CD14-positive monocyte (primary cell): Measurements from ENCODE around the gene OR10G3. TPM values are rescaled to one million over a fixed set of nuclear protein-coding genes. Genes with fewer than 3 reads are reported as not detected.

ENCODE experiments used
- DNase-seq, 3 donors: peaks; one replicate each; pipeline ENCODE4 v3.0.0-alpha.2; 2011 to 2022
- H2AFZ ChIP-seq: 2 replicates; pipeline ENCODE4 v1.6.0; 2012; ENCODE audit warnings: mild to moderate bottlenecking, low read depth, low read length, inconsistent platforms; ENCODE audit not compliant: insufficient read depth, poor library complexity, severe bottlenecking
- H3K27ac ChIP-seq, 2 donors: 1 replicate in 1 of 2; 2 replicates in 1 of 2; pipeline ENCODE4 v1.5.1; 2012 to 2013; ENCODE audit warnings: low read length in 2 of 2, control low read depth in 1 of 2, inconsistent platforms in 1 of 2, low read depth in 1 of 2, mild to moderate bottlenecking in 1 of 2
- H3K27me3 ChIP-seq, 2 donors: one replicate each; pipeline versions ENCODE4 v1.6.0 to v1.6.1; 2011 to 2013; ENCODE audit warnings: low read length in 2 of 2; ENCODE audit not compliant: control insufficient read depth in 2 of 2, insufficient read depth in 2 of 2
- H3K36me3 ChIP-seq, 2 donors: replicated peaks in 1 of 2; 1 replicate in 1 of 2; 2 replicates in 1 of 2; pipeline versions ENCODE4 v1.5.1 to v1.6.1; 2012 to 2013; ENCODE audit warnings: low read length in 2 of 2, control low read depth in 1 of 2, inconsistent platforms in 1 of 2, mild to moderate bottlenecking in 1 of 2; ENCODE audit not compliant: insufficient read depth in 2 of 2, control insufficient read depth in 1 of 2
- H3K4me1 ChIP-seq, 2 donors: 1 replicate in 1 of 2; 2 replicates in 1 of 2; pipeline versions ENCODE4 v1.5.1 to v1.6.1; 2012 to 2013; ENCODE audit warnings: low read length in 2 of 2, control low read depth in 1 of 2, inconsistent platforms in 1 of 2, mild to moderate bottlenecking in 1 of 2, moderate library complexity in 1 of 2; ENCODE audit not compliant: insufficient read depth in 2 of 2, control insufficient read depth in 1 of 2
- H3K4me2 ChIP-seq: replicated peaks from 2 replicates; pipeline ENCODE3; 2012; ENCODE audit warnings: low read length, moderate library complexity, mild to moderate bottlenecking; ENCODE audit not compliant: poor library complexity, severe bottlenecking; ENCODE audit errors: extremely low read depth
- H3K4me3 ChIP-seq, 3 experiments: fragments of 200-600 bp in 1 of 3; sonication (generic) in 1 of 3; replicated peaks in 1 of 3; 1 replicate in 2 of 3; 2 replicates in 1 of 3; pipeline ENCODE4 v1.5.1; 2011 to 2013; ENCODE audit warnings: low read length in 3 of 3, mild to moderate bottlenecking in 3 of 3, control low read depth in 2 of 3, low read depth in 2 of 3, inconsistent platforms in 1 of 3, moderate library complexity in 1 of 3
- H3K79me2 ChIP-seq: 2 replicates; pipeline ENCODE4 v1.6.0; 2012; ENCODE audit warnings: mild to moderate bottlenecking, control low read depth, inconsistent platforms, low read length, moderate library complexity; ENCODE audit not compliant: insufficient read depth
- H3K9ac ChIP-seq: 2 replicates; pipeline ENCODE4 v1.6.0; 2017; ENCODE audit warnings: low read length, mild to moderate bottlenecking; ENCODE audit not compliant: insufficient read depth, poor library complexity, severe bottlenecking
- H3K9me3 ChIP-seq, 2 donors: replicated peaks in 1 of 2; 1 replicate in 1 of 2; 2 replicates in 1 of 2; pipeline versions ENCODE4 v1.5.1 to v1.6.1; 2012 to 2013; ENCODE audit warnings: low read length in 2 of 2, control low read depth in 1 of 2; ENCODE audit not compliant: control insufficient read depth in 1 of 2, insufficient read depth in 1 of 2
- H4K20me1 ChIP-seq: 2 replicates; pipeline ENCODE4 v1.6.0; 2012; ENCODE audit warnings: mild to moderate bottlenecking, low read length, control low read depth, moderate library complexity; ENCODE audit not compliant: insufficient read depth
- H3K27ac Mint-ChIP-seq, 7 donors: one replicate each; pipeline ENCODE4 v1.8.0; 2020; ENCODE audit warnings: mild to moderate bottlenecking in 7 of 7, mixed read lengths in 7 of 7, moderate library complexity in 6 of 7, inconsistent platforms in 2 of 7
- H3K27me3 Mint-ChIP-seq, 3 donors: one replicate each; pipeline ENCODE4 v1.8.0; 2021 to 2022; ENCODE audit warnings: low read depth in 3 of 3, mild to moderate bottlenecking in 3 of 3, mixed read lengths in 3 of 3, moderate library complexity in 3 of 3, inconsistent platforms in 1 of 3
- H3K36me3 Mint-ChIP-seq, 2 donors: one replicate each; pipeline ENCODE4 v1.8.0; 2020; ENCODE audit warnings: mixed read lengths in 2 of 2, inconsistent platforms in 1 of 2, mild to moderate bottlenecking in 1 of 2
- H3K4me1 Mint-ChIP-seq: one replicate; pipeline ENCODE4 v1.8.0; 2020; ENCODE audit warnings: mild to moderate bottlenecking, mixed read lengths
- H3K4me3 Mint-ChIP-seq, 2 donors: one replicate each; pipeline ENCODE4 v1.8.0; 2020; ENCODE audit warnings: mild to moderate bottlenecking in 2 of 2, mixed read lengths in 2 of 2, moderate library complexity in 1 of 2
- H3K9me3 Mint-ChIP-seq, 7 donors: one replicate each; pipeline ENCODE4 v1.8.0; 2020 to 2022; ENCODE audit warnings: mixed read lengths in 7 of 7, mild to moderate bottlenecking in 6 of 7, moderate library complexity in 6 of 7, inconsistent platforms in 2 of 7
- CTCF ChIP-seq: fragments of 200-600 bp; IDR thresholded peaks from one replicate; pipeline ENCODE4 v1.8.0; 2022; ENCODE audit warnings: antibody characterized with exemption, mild to moderate bottlenecking
- WGBS: methylation state at CpG from one replicate; pipeline ENCODE4 v1.1.5; 2013; ENCODE audit warnings: missing lambda C conversion rate; ENCODE audit not compliant: insufficient coverage; 5-methylcytosine and 5-hydroxymethylcytosine counted together
- intact Hi-C, 2 donors: fragments of 100-400 bp; cut with micrococcal nuclease; formaldehyde crosslinking; loops; one replicate each; pipeline versions ENCODE4 v1.15.0 to v1.15.1; 2023
- polyA plus RNA-seq, 3 donors: library from polyadenylated mRNA; depleted of rRNA in 1 of 3; unstranded in 2 of 3; stranded (reverse) in 1 of 3; fragments of 300-500 nt in 2 of 3; fragments of >200 nt in 1 of 3; fragmentation: Illumina TruSeq in 2 of 3; gene quantifications; 1 replicate in 2 of 3; 2 replicates in 1 of 3; pipeline ENCODE4 v1.2.3, GENCODE V29; 2012 to 2021

The OR10G3 gene
- polyA plus RNA-seq, 3 donors = not detected

- no peak for DNase-seq
- peaks cover 2 to 6% (median 4%) of the 10 kb centered on the region in 3 donors for H3K27me3 Mint-ChIP-seq
- TF ChIP-seq CTCF = no peak
- no peak overlapping the region for H3K4me3 Mint-ChIP-seq
- 78% methylated on average over 3 of the region's 4 CpGs for WGBS
- Histone ChIP-seq H2AFZ (no peak overlapping the region), H3K4me1 (no peaks in the 10 kb centered on the region), H3K9ac (no peak overlapping the region), H3K27me3 (no peaks in the 10 kb centered on the region), H3K27ac (no peak overlapping the region), H3K9me3 (peaks cover 21 to 24% of the 10 kb centered on the region in 2 donors), H3K4me2 (no peak overlapping the region), H4K20me1 (no peaks in the 10 kb centered on the region), H3K4me3 (no peak overlapping the region), H3K79me2 (no peaks in the 10 kb centered on the region), H3K36me3 (no peaks in the 10 kb centered on the region)
- H3K36me3 Mint-ChIP-seq = no peaks in the 10 kb centered on the region
- peaks cover 21 to 39% (median 29%) of the 10 kb centered on the region in 7 donors for H3K9me3 Mint-ChIP-seq
- H3K27ac Mint-ChIP-seq = no peak overlapping the region
- intact Hi-C loops = no loop called here
- no peaks in the 10 kb centered on the region for H3K4me1 Mint-ChIP-seq
Observed at GRCh38 chr14:21589317-21589716, 9.4 kb upstream of the OR10G3 start.

GRCh38 chr14:21575661-21576060 lies 4.2 kb downstream of the OR10G3 start:
- Mint-ChIP-seq H3K4me1 (no peaks in the 10 kb centered on the region), H3K4me3 (no peak overlapping the region), H3K27ac (no peak overlapping the region), H3K36me3 (no peaks in the 10 kb centered on the region), H3K9me3 (peaks cover 0 to 4% (median 3%) of the 10 kb centered on the region in 7 donors), H3K27me3 (peaks cover 1 to 18% (median 9%) of the 10 kb centered on the region in 3 donors)
- no peak for TF ChIP-seq CTCF
- no peaks in the 10 kb centered on the region for H3K36me3 ChIP-seq
- 98% methylated on average over 6 of the region's 6 CpGs for WGBS
- H3K9me3 ChIP-seq = no peaks in the 10 kb centered on the region
- no peak overlapping the region for H3K4me3 ChIP-seq
- no peaks in the 10 kb centered on the region for H4K20me1 ChIP-seq
- no peaks in the 10 kb centered on the region for H3K79me2 ChIP-seq
- no peak overlapping the region for H3K4me2 ChIP-seq
- no peak overlapping the region for H2AFZ ChIP-seq
- DNase-seq = no peak
- no peaks in the 10 kb centered on the region for H3K27me3 ChIP-seq
- no peak overlapping the region for H3K27ac ChIP-seq
- H3K4me1 ChIP-seq = no peaks in the 10 kb centered on the region
- intact Hi-C loops = no loop called here
- H3K9ac ChIP-seq = no peak overlapping the region
